HG03378 (cell line): ENCODE results near the gene SIN3B.
"Not testable (repeated sequence)": the region's sequence is repeated elsewhere in the genome, so short reads cannot be mapped to it uniquely, and the experiment has no call there.

Source experiments
- ATAC-seq: cut with Tn5 transposase; IDR thresholded peaks from one replicate; pipeline ENCODE4 v1.9.1; 2021; ENCODE audit warnings: mild to moderate bottlenecking, moderate library complexity; ENCODE audit not compliant: unreplicated experiment

Gene SIN3B

GRCh38 chr19:16829010-16829821, at the start of gene SIN3B:
Gene SIN3B, plus strand, starts transcription at chr19:16829398. Its CDS starts 23 bp downstream, at chr19:16829421.
- no peak for ATAC-seq

GRCh38 chr19:16779539-16780163, 49.5 kb upstream of the SIN3B start:
- no peak for ATAC-seq

GRCh38 chr19:16782719-16783118, 46.5 kb upstream of the SIN3B start:
- no peak for ATAC-seq

- no peak for ATAC-seq
Measured at GRCh38 chr19:16788479-16788878, 40.7 kb upstream of the SIN3B start.

- ATAC-seq = no peak
Measured at GRCh38 chr19:16789238-16789637, 40.0 kb upstream of the SIN3B start.

- ATAC-seq = no peak
Measured at GRCh38 chr19:16790051-16790450, 39.1 kb upstream of the SIN3B start.

GRCh38 chr19:16791942-16792341, 37.3 kb upstream of the SIN3B start:
- ATAC-seq = no peak

GRCh38 chr19:16794456-16795441, 34.4 kb upstream of the SIN3B start:
- no peak for ATAC-seq

GRCh38 chr19:16795731-16796130, 33.5 kb upstream of the SIN3B start:
- ATAC-seq = no peak

- ATAC-seq = no peak
Measured at GRCh38 chr19:16797876-16798275, 31.3 kb upstream of the SIN3B start.

- not testable (repeated sequence) for ATAC-seq
Measured at GRCh38 chr19:16798326-16798725, 30.9 kb upstream of the SIN3B start.

- no peak for ATAC-seq
Measured at GRCh38 chr19:16799740-16800139, 29.5 kb upstream of the SIN3B start.

GRCh38 chr19:16801600-16802013, 27.6 kb upstream of the SIN3B start:
- ATAC-seq = no peak

GRCh38 chr19:16804176-16804575, 25.0 kb upstream of the SIN3B start:
- ATAC-seq = no peak

- ATAC-seq = no peak
Measured at GRCh38 chr19:16807549-16808284, 21.5 kb upstream of the SIN3B start.

- no peak for ATAC-seq
Measured at GRCh38 chr19:16814526-16815100, 14.6 kb upstream of the SIN3B start.

- no peak for ATAC-seq
Measured at GRCh38 chr19:16820056-16820455, 9.1 kb upstream of the SIN3B start.

GRCh38 chr19:16821081-16821480, 8.1 kb upstream of the SIN3B start:
- no peak for ATAC-seq

- ATAC-seq = no peak
Measured at GRCh38 chr19:16822648-16823047, 6.5 kb upstream of the SIN3B start.

- no peak for ATAC-seq
Measured at GRCh38 chr19:16824658-16825311, 4.4 kb upstream of the SIN3B start.
